ENCODE data around the gene HGD. TPM values are rescaled to one million over a fixed set of nuclear protein-coding genes. Genes with fewer than 3 reads are reported as not detected.
"Not testable (repeated sequence)": the region's sequence is repeated elsewhere in the genome, so short reads cannot be mapped to it uniquely, and the experiment has no call there.

The HGD gene, protein sequence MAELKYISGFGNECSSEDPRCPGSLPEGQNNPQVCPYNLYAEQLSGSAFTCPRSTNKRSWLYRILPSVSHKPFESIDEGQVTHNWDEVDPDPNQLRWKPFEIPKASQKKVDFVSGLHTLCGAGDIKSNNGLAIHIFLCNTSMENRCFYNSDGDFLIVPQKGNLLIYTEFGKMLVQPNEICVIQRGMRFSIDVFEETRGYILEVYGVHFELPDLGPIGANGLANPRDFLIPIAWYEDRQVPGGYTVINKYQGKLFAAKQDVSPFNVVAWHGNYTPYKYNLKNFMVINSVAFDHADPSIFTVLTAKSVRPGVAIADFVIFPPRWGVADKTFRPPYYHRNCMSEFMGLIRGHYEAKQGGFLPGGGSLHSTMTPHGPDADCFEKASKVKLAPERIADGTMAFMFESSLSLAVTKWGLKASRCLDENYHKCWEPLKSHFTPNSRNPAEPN
- 1 to 10 TPM in 3 of 4 donors, not detected in 1; 1.7 to 5.1 (median 2.1) TPM for total RNA-seq

DNA sequence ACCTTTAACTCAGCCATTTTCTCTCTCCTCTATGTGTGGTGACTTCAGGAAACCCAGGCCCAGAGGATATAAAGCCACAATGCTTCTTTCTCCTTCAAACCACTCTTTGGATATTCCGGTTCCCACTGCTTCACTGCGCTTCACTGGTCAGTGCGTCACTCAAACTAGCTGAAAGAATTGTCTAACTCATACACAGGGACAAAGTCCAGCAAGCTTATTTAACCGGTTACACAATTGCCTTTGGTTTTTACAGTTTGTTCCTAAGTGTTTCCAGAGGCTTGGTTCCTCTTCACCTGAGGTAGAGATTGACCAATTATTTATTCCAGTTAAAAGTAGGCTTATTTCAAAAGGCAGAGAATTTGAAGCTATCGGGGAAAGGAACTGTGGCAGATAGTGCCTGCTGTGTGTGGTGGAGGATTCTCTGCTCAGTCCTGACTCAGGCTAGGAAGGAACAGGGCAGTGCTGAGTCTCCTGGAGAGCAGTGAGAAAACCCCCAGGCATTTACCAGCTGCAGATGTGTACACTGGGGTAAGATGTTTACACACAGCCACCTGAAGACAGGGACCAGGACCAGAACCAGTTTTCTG, at the start of gene HGD:
Gene HGD (minus strand): TSS at position 145 of the 587 bp plus-strand sequence. CDS start 128 bp downstream, at position 17.
- peaks cover 12% of the 10 kb centered on the region for H3K4me1 ChIP-seq
- no peak for DNase-seq (ENCODE audit: low spot score in 2 of 2)
- H3K27ac ChIP-seq = no peak within 1 kb of the TSS
- peaks cover 4% of the 10 kb centered on the region for H3K36me3 ChIP-seq
- 90% methylated on average over 5 of the region's 5 CpGs for WGBS
- no peaks in the 10 kb centered on the region for H3K27me3 ChIP-seq
- TF ChIP-seq POLR2A (IDR thresholded peaks at IDR 0.05) (no peak), POLR2AphosphoS5 (IDR thresholded peaks at IDR 0.05) (no peak), EP300 (IDR thresholded peaks at IDR 0.05) (no peak)
- TF ChIP-seq, protein P1, sequence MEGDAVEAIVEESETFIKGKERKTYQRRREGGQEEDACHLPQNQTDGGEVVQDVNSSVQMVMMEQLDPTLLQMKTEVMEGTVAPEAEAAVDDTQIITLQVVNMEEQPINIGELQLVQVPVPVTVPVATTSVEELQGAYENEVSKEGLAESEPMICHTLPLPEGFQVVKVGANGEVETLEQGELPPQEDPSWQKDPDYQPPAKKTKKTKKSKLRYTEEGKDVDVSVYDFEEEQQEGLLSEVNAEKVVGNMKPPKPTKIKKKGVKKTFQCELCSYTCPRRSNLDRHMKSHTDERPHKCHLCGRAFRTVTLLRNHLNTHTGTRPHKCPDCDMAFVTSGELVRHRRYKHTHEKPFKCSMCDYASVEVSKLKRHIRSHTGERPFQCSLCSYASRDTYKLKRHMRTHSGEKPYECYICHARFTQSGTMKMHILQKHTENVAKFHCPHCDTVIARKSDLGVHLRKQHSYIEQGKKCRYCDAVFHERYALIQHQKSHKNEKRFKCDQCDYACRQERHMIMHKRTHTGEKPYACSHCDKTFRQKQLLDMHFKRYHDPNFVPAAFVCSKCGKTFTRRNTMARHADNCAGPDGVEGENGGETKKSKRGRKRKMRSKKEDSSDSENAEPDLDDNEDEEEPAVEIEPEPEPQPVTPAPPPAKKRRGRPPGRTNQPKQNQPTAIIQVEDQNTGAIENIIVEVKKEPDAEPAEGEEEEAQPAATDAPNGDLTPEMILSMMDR (IDR thresholded peaks at IDR 0.05) = no peak
- no peaks in the 10 kb centered on the region for H3K9me3 ChIP-seq
- H3K4me3 ChIP-seq = no peak within 1 kb of the TSS

DNA sequence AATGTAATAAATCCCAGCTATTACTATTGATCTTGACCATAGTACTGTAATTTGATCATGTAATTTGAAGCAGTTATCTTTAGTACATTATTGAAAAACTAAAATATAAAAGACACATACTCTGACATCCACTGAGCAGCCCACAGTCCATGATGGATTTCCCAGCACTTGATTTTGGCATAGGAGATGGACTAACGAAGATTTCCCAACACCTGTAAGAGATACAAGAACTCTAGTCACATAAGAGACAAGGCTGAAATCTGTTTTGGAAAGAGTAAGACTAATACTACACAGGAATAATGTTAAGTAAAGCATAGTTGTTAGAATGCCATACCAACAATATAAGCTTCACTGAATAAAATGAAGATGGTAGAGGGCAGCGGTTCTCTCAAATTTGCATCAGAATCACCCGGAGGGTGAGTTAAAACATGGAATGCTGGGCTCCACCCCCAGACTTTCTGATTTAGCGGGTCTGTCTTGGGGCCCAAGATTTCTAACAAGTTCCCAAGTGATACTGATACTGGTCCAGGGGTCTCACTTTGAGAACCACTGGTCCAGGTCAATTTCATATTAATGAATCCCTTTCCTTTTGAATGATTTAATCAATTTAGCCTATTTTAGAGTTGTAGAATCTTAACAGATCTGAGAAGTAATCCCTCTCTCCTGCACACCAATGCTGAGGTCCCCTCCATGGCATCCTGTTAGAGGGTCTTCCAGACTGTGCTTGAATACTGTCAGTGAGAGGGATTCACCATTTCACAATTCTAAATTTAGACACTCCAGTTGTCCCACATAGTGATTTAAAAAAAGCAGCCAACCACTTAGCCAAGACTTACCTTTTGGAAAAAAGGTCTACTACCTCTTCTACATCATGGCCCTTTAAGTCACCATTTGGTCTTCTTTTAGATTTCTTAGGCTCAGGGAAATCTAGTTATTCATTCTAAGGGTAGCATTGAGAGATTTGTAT, 48.8 kb upstream of the HGD start:
- WGBS = 92% methylated on average over 4 of the region's 4 CpGs
- DNase-seq (ENCODE audit: low spot score in 2 of 2) = no peak
- H3K36me3 ChIP-seq = peaks cover 6% of the 10 kb centered on the region
- no peaks in the 10 kb centered on the region for H3K9me3 ChIP-seq
- no peaks in the 10 kb centered on the region for H3K27me3 ChIP-seq
- H3K4me3 ChIP-seq = no peak overlapping the region
- H3K27ac ChIP-seq = no peak overlapping the region
- no peak for TF ChIP-seq POLR2AphosphoS5 (IDR thresholded peaks at IDR 0.05)
- no peaks in the 10 kb centered on the region for H3K4me1 ChIP-seq

DNA sequence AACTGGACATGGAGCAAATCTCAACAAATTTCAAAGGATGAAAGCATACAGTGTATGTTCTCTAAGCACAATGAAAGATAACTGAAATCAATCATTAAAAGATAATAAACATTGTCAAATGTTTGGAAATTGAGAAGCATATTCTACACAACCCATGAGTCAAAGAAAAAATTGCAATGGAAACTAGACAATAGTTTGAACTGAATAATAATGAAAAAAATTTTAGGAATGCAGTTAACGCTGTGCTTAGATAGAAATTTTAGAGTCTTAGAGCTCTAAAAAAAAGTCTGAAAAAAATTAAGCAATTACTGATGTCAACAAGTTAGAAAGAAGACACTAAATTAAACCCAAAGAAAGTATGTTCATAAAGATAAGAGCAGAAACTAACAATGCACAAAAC, 44.8 kb upstream of the HGD start:
- peaks cover 6% of the 10 kb centered on the region for H3K36me3 ChIP-seq
- TF ChIP-seq EP300 (IDR thresholded peaks at IDR 0.05) = no peak
- TF ChIP-seq, protein P1 (IDR thresholded peaks at IDR 0.05) = no peak
- no peak for TF ChIP-seq POLR2AphosphoS5 (IDR thresholded peaks at IDR 0.05)
- TF ChIP-seq POLR2A (IDR thresholded peaks at IDR 0.05) = no peak
- H3K9me3 ChIP-seq = no peaks in the 10 kb centered on the region
- H3K27me3 ChIP-seq = no peaks in the 10 kb centered on the region
- H3K27ac ChIP-seq = no peak overlapping the region
- no peaks in the 10 kb centered on the region for H3K4me1 ChIP-seq
- H3K4me3 ChIP-seq = no peak overlapping the region
- no peak for DNase-seq (ENCODE audit: low spot score in 2 of 2)
- 59% methylated on average over 1 of the region's 1 CpG for WGBS

DNA sequence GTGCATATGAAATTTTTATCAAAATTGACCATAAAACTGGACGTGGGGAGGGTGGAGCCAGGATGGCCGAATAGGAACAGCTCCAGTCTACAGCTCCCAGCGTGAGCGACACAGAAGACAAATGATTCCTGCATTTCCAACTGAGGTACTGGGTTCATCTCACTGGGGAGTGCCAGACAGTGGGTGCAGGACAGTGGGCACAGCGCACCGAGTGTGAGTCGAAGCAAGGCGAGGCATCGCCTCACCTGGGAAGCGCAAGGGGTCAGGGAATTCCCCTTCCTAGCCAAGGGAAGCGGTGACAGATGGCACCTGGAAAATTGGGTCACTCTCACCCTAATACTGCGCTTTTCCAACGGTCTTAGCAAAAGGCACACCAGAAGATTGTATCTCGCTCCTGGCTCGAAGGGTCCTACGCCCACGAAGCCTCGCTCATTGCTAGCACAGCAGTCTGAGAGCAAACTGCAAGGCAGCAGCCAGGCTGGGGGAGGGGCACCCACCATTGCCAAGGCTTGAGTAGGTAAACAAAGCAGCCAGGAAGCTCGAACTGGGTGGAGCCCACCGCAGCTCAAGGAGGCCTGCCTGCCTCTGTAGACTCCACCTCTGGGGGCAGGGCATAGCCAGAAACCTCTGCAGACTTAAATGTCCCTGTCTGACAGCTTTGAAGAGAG, 37.3 kb upstream of the HGD start:
- H3K27ac ChIP-seq = not testable (repeated sequence)
- DNase-seq (ENCODE audit: low spot score in 2 of 2) = peak in 1 of 2 donors; percentile 61
- 63% methylated on average over 17 of the region's 20 CpGs for WGBS

DNA sequence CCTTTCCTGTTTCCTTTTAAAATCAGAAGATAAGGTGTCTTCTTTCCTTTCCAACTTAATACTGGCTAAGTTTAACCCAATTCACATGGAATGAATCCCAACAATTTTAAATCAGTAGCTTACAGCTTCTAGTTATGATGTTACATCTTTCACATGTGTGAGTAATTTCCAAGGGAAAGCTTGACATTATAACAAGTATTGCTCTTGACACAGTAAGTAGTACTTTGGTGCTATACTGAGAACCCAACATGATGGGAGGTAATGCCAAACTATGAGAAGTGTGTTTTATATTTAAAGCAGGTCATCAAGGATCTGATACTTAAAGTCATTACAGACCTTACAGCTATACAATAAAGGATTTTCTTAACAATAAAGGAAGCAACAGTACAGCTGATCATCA, 31.2 kb upstream of the HGD start:
- no peaks in the 10 kb centered on the region for H3K9me3 ChIP-seq
- no peak overlapping the region for H3K4me3 ChIP-seq
- no peak for TF ChIP-seq EP300 (IDR thresholded peaks at IDR 0.05)
- no peak for TF ChIP-seq POLR2AphosphoS5 (IDR thresholded peaks at IDR 0.05)
- TF ChIP-seq POLR2A (IDR thresholded peaks at IDR 0.05) = no peak
- TF ChIP-seq, protein P1 (IDR thresholded peaks at IDR 0.05) = no peak
- H3K4me1 ChIP-seq = no peaks in the 10 kb centered on the region
- H3K27me3 ChIP-seq = no peaks in the 10 kb centered on the region
- no peak for DNase-seq (ENCODE audit: low spot score in 2 of 2)
- H3K36me3 ChIP-seq = peaks cover 3% of the 10 kb centered on the region
- H3K27ac ChIP-seq = no peak overlapping the region

More for the DNA sequence above, 37.3 kb upstream of the HGD start:
- peak overlapping the region; percentile 38 for H3K4me3 ChIP-seq
- H3K9me3 ChIP-seq, H3K36me3 ChIP-seq, H3K27me3 ChIP-seq, H3K4me1 ChIP-seq: not testable (repeated sequence)
